Transverse colon (tissue), 4 donors: ENCODE results near the gene GALNT10.

Experiments
- CTCF ChIP-seq, 5 experiments: fragments of 200-600 bp in 3 of 5; fragments of 450-650 bp in 2 of 5; sonication (generic) in 3 of 5; IDR thresholded peaks; 1 replicate in 2 of 5; 2 replicates in 3 of 5; pipeline ENCODE4 v1.5.1; 2016 to 2017; ENCODE audit warnings: antibody characterized with exemption in 5 of 5, inconsistent platforms in 3 of 5, mild to moderate bottlenecking in 2 of 5, moderate library complexity in 1 of 5
- EP300 ChIP-seq: sonication (generic); formaldehyde crosslinking; IDR thresholded peaks from one replicate; pipeline ENCODE4 v1.6.1; 2017; ENCODE audit warnings: antibody characterized with exemption, low read depth
- POLR2A ChIP-seq: fragments of 450-650 bp; IDR thresholded peaks from one replicate; pipeline ENCODE4 v1.6.1; 2016; ENCODE audit warnings: antibody characterized with exemption, mild to moderate bottlenecking, moderate library complexity
- POLR2AphosphoS5 ChIP-seq, 3 donors: sonication (generic); formaldehyde crosslinking; IDR thresholded peaks; one replicate each; pipeline ENCODE4 v1.6.1; 2016; ENCODE audit warnings: antibody characterized with exemption in 3 of 3

- no peak for TF ChIP-seq CTCF (IDR thresholded peaks at IDR 0.05)
- TF ChIP-seq POLR2AphosphoS5 (IDR thresholded peaks at IDR 0.05) = no peak
- no peak for TF ChIP-seq EP300
- TF ChIP-seq POLR2A = no peak
Observed at GRCh38 chr5:154301726-154302125, 111.2 kb downstream of the GALNT10 start.
